Stimulated activated CD8-positive, alpha-beta memory T cell treated with anti-CD3 and anti-CD28 coated beads, Interleukin-15, amount 100 ng/mL, for 24 hours (primary cell): ENCODE measurements around the gene PF4V1.

Experiments used
- DNase-seq: peaks from one replicate; pipeline ENCODE4 v3.0.0-alpha.2; 2020; ENCODE audit warnings: low read depth

PF4V1 gene, protein sequence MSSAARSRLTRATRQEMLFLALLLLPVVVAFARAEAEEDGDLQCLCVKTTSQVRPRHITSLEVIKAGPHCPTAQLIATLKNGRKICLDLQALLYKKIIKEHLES

DNA sequence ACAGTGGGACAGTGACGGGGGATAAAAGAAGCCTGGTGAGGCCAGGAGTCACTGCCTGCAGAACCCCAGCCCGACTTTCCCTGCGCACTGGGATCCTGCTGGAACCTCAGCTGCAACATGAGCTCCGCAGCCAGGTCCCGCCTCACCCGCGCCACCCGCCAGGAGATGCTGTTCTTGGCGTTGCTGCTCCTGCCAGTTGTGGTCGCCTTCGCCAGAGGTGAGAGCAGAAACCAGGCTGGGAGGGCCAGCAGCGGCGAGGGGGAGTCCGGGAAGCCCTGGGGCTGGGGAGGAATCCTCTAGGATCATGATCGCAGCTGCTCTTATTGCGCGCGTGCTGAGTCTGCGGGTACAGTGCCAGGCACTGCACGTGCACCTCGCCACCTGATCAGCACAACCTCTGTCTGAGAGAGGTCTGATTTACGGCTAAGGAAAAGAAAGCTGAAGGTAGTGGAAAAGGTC, at the start of gene PF4V1:
Gene PF4V1, plus strand, starts transcription at position 51 of the 459 bp plus-strand sequence. Its CDS starts 67 bp downstream, at position 118.
- DNase-seq = no peak

GRCh38 chr4:73810191-73810590, 42.9 kb upstream of the PF4V1 start:
- DNase-seq = no peak

- DNase-seq = no peak
These were observed 41.3 kb upstream of the PF4V1 start for GRCh38 chr4:73811841-73812240.

- no peak for DNase-seq
These were observed 38.4 kb upstream of the PF4V1 start for GRCh38 chr4:73814679-73815078.

DNA sequence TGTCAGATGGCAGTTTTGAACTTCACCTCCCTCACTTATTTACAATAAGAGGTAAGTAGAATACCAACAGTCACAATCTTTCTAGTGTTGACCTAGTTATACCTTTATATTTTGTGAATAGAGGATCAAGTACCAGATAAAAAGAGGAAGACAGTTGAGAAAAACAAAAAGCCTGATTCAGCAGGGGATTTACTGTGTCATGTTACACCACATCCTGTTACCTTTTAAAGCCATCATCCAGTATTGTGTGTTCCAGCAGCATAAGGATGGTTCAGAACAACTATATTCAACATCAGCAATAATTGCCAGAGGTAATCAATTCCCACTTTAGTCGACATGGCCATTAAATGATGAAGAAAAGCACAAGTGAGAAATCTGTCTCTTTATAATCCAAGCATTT, 38.0 kb upstream of the PF4V1 start:
- no peak for DNase-seq

GRCh38 chr4:73816814-73817213, 36.3 kb upstream of the PF4V1 start:
- no peak for DNase-seq

GRCh38 chr4:73817341-73817740, 35.8 kb upstream of the PF4V1 start:
- DNase-seq = no peak

DNA sequence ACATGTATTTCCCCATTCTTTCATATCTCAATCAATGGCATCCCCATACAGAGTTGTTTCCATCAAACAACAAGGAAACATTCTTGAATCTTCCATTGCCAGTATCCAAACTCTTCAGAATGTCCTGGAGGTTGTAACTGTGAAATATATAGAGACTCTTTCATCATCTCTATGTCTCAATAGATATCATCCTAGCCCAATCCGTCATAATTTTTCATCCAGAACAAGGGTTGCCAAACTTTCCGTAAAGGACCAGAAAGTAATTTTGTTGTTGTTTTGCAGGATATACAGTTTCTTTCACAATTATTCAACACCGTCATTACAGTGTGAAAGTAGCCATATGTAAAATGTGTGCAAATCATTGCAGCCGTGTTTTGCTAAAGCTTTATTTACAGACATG, 31.8 kb upstream of the PF4V1 start:
- DNase-seq = no peak

DNA sequence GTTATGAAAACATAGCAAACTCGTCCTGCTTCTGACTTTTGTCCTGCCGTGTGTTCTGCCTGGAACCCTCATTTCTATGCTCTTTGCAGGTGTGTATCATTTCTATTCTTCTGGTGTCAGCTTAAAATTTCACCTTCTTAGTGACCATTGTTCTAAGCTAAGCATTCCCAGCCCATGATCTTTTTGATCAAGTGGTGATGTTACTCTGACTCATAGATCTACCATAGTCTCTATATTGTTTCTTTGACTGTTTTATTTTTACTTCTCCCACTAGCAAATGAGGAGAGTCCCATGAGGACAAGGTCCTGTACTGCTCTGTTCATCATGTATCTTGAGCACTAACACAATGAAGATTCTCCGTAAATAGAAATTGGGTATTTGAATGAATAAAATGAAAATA, 30.7 kb upstream of the PF4V1 start:
- DNase-seq = no peak

DNA sequence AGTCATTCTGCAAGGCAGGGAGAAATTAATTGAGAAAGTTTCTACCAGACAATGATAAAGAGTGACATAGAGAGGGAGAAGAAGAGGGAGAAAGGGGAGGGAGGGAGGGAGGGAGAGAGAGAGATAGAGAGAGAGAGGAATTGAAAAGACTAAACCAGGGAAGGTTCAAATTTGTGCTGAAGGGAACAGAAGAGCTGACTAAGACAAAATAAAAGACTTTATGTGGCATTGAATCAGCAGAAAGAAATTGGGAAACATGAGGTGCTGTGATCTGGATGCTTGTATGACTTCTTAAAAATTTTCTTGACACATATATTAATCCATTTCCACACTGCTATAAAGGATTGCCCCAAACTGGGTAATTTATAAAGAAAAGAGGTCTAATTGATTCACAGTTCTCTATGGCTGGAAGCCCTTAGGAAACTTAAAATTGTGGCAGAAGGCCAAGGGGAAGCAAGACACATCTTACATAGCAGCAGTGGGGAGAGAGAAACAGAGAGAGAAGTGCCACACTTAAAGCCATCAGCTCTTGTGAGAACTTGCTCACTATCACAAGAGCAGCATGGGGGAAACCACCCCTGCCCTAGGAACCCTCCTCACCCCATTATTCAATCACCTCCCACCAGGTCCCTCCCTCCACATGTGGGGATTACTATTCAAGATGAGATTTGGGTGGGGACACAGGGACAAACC, 30.1 kb upstream of the PF4V1 start:
- no peak for DNase-seq

DNA sequence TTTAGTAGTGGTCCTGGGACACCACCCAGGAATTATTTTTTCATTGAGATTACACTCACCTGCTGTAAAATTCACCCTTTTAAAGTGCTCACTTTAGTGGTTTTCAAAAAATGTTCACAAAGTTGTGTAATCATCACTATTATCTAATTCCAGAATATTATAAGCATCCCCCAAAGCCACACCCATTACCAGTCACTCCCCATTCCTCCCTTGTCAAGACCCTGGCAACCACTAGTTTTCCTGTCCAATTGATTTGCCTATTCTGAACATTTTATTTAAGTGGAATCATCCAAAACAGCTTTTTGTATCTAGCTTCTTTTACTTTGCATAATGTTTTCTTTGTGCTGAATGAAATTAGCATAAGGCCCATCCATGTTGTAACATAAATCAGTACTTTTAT, 29.3 kb upstream of the PF4V1 start:
- no peak for DNase-seq

- no peak for DNase-seq
These were observed 24.1 kb upstream of the PF4V1 start for GRCh38 chr4:73828956-73829355.

DNA sequence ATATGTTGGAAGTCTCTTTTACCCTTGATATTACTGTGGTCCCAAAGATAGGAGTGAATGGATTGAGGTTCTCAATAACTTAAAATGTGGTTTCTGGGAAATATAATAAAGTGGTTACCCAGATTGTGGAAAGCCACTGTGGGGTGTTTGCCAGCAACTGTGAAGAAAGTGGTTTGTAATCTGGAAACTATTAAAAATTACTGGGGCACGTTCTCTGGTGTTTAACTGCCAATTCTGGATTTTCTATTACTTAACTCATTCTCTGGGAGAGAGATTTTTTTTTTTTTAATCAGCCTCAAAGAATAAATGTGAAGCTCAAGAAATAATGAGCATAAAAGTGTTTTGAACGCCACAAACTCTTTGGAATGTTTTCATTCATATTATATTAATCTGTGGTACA, 21.5 kb upstream of the PF4V1 start:
- no peak for DNase-seq

- no peak for DNase-seq
These were observed 20.4 kb upstream of the PF4V1 start for GRCh38 chr4:73832651-73833237.

GRCh38 chr4:73836373-73837279, 16.5 kb upstream of the PF4V1 start, which contains the start of gene CXCL6:
Gene CXCL6 (plus strand): TSS chr4:73836678. CDS start chr4:73836751, 73 bp downstream.
- DNase-seq = no peak

GRCh38 chr4:73839071-73839470, 14.0 kb upstream of the PF4V1 start:
- DNase-seq = no peak

- no peak for DNase-seq
These were observed 13.4 kb upstream of the PF4V1 start for GRCh38 chr4:73839715-73840114.

- DNase-seq = no peak
These were observed 11.7 kb upstream of the PF4V1 start for GRCh38 chr4:73841243-73841925.

- DNase-seq = no peak
These were observed 10.4 kb upstream of the PF4V1 start for GRCh38 chr4:73842696-73843095.

DNA sequence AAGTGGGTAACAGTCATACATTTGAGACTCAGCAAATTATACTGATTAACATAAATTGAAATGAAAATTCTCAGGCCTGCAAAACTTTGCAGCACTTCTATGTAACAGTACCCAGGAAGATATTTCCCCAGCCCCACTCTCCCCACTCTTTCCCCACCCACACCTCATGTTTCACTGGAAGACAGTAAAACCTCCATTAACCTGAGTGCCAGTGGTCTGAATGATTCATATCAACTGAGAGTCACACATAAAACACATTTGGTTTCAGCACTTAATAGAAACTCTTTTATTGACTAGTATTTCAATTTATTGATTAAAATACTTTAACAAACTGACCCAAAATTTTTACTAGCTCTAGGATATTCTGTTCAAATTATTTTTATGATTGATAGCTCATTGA, 9.7 kb upstream of the PF4V1 start:
- no peak for DNase-seq

DNA sequence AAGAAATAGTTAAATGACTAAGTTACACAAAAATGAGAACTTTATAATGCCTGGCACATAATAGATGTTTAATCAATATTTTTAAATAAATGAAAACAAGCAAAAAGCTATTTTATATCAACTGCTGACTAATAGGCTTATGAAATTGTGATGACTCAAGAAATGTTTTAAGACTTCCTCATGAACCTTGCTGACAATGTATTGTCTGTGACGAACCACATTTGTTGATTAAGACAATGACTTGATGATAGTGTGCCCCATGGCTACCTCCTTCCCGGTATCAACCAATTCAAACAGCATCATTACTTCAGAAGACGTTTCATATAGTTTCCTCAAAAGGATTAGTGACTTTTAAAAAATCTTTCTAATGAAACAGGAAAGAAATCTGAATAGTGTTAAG, 8.8 kb upstream of the PF4V1 start:
- DNase-seq = no peak

- DNase-seq = no peak
These were observed 8.3 kb upstream of the PF4V1 start for GRCh38 chr4:73844806-73845205.
